C4-2B (cell line): ENCODE data around the gene ARIH2.

Experiments
- CTCF ChIP-seq: fragments of 450-650 bp; conservative IDR thresholded peaks from 2 replicates; pipeline ENCODE4 v1.5.1; 2017; ENCODE audit warnings: mild to moderate bottlenecking
- ZFX ChIP-seq: fragments of 450-650 bp; IDR thresholded peaks from 2 replicates; pipeline ENCODE4 v1.6.1; 2017

- TF ChIP-seq CTCF, result no peak
- no peak for TF ChIP-seq ZFX
Observed at GRCh38 chr3:48980295-48980694, 61.7 kb downstream of the ARIH2 start.
